ENCODE measurements around the gene BCKDHB. TPM values are rescaled to one million over a fixed set of nuclear protein-coding genes. Genes with fewer than 3 reads are reported as not detected.

Gene BCKDHB
- total and polyA plus RNA-seq, 2 experiments from 2014 or later: 32.1 to 42.7 TPM

GRCh38 chr6:80249897-80250296 lies 143.4 kb downstream of the BCKDHB start (continued):
- no peak for TF ChIP-seq ZNF462 (CRISPR knock-in tag; IDR thresholded peaks at IDR 0.05)
- TF ChIP-seq EZH2phosphoT487 (IDR thresholded peaks at IDR 0.05; ENCODE audit: unreplicated experiment): no peak

DNA sequence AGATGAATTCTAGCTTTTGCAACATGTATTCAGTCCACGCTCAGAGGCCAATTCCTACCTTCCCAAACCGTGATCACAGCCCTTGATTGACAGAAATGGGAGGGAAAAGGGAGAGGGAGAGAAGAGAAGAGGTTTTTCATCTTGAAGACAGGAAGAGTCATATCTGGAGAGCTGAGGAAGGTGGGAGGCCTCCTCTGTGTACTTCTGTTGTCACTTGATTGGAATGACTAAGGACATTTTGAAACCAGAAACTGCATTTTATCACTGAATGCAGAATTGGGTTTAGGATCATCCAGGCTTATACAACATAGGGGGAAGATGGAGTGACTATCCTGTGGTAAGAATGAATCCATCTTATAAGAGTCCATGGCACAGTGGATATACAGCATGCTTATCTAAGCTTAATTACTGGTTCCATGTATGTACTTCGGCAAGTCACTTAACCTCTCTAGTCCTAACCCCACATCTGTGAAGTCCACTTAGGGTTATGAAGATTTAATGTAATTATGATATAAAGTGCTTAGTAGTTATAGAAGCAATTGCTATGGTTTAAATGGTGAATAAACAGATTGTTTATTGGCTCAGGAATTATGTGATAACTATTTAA lies 144.0 kb downstream of the BCKDHB start:
- Histone ChIP-seq H3K4me2 (no peak overlapping the region), H3K27ac (ENCODE audit: low read depth) (no peak overlapping the region), H3K9me2 (ENCODE audit: insufficient read depth) (no peaks in the 10 kb centered on the region), H3F3A (replicated peaks; ENCODE audit: low read depth) (no peaks in the 10 kb centered on the region), H3K4me1 (ENCODE audit: insufficient read depth) (no peaks in the 10 kb centered on the region), H2AFZ (no peak overlapping the region), H3K79me2 (replicated peaks; ENCODE audit: insufficient read depth) (no peaks in the 10 kb centered on the region), H3K36me3 (ENCODE audit: insufficient read depth) (no peaks in the 10 kb centered on the region), H4K20me1 (replicated peaks; ENCODE audit: insufficient read depth) (no peaks in the 10 kb centered on the region), H3K4me3 (no peak overlapping the region), H3K27me3 (ENCODE audit: insufficient read depth) (no peaks in the 10 kb centered on the region)
- DNase-seq (ENCODE audit: low spot score) (no peak), ATAC-seq (no peak)
- H3K27me3 Mint-ChIP-seq (ENCODE audit: insufficient read depth, low read depth, poor library complexity): no peaks in the 10 kb centered on the region
- H3K4me1 Mint-ChIP-seq: no peaks in the 10 kb centered on the region; the same call in 2 of the 3 replicates
- no peaks in the 10 kb centered on the region for H3K9me3 Mint-ChIP-seq
- no peak overlapping the region for H3K4me3 Mint-ChIP-seq
- H3K36me3 Mint-ChIP-seq (ENCODE audit: low read depth): no peaks in the 10 kb centered on the region
- peak overlapping the region; percentile 2; the same call in 1 of the 2 replicates for H3K27ac Mint-ChIP-seq
- TF ChIP-seq, protein P1, sequence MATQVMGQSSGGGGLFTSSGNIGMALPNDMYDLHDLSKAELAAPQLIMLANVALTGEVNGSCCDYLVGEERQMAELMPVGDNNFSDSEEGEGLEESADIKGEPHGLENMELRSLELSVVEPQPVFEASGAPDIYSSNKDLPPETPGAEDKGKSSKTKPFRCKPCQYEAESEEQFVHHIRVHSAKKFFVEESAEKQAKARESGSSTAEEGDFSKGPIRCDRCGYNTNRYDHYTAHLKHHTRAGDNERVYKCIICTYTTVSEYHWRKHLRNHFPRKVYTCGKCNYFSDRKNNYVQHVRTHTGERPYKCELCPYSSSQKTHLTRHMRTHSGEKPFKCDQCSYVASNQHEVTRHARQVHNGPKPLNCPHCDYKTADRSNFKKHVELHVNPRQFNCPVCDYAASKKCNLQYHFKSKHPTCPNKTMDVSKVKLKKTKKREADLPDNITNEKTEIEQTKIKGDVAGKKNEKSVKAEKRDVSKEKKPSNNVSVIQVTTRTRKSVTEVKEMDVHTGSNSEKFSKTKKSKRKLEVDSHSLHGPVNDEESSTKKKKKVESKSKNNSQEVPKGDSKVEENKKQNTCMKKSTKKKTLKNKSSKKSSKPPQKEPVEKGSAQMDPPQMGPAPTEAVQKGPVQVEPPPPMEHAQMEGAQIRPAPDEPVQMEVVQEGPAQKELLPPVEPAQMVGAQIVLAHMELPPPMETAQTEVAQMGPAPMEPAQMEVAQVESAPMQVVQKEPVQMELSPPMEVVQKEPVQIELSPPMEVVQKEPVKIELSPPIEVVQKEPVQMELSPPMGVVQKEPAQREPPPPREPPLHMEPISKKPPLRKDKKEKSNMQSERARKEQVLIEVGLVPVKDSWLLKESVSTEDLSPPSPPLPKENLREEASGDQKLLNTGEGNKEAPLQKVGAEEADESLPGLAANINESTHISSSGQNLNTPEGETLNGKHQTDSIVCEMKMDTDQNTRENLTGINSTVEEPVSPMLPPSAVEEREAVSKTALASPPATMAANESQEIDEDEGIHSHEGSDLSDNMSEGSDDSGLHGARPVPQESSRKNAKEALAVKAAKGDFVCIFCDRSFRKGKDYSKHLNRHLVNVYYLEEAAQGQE (IDR thresholded peaks at IDR 0.05; ENCODE audit: unreplicated experiment): no peak
- TF ChIP-seq STAT1 (IDR thresholded peaks at IDR 0.05; ENCODE audit: unreplicated experiment) (no peak), JUNB (IDR thresholded peaks at IDR 0.05; ENCODE audit: unreplicated experiment) (no peak), ZNF331 (CRISPR knock-in tag; IDR thresholded peaks at IDR 0.05; ENCODE audit: low read depth) (no peak)
